Neural progenitor cell (in vitro differentiated cells): Measurements from ENCODE around the gene SLC12A7.

ENCODE experiments used
- CTCF ChIP-seq: fragments of 200-600 bp; sonication (generic); IDR thresholded peaks from 2 replicates; pipeline ENCODE4 v1.5.1; 2017; ENCODE audit warnings: antibody characterized with exemption, mild to moderate bottlenecking
- EZH2 ChIP-seq: fragments of 200-600 bp; sonication (generic); IDR thresholded peaks from 2 replicates; pipeline ENCODE4 v1.6.1; 2017; ENCODE audit warnings: antibody characterized with exemption, mild to moderate bottlenecking, moderate library complexity
- EZH2phosphoT487 ChIP-seq: fragments of 200-600 bp; sonication (generic); IDR thresholded peaks from 2 replicates; pipeline ENCODE4 v1.6.1; 2017; ENCODE audit warnings: antibody characterized with exemption

GRCh38 chr5:1078206-1078605, 33.7 kb downstream of the SLC12A7 start:
- no peak for TF ChIP-seq CTCF
- no peak for TF ChIP-seq EZH2
- no peak for TF ChIP-seq EZH2phosphoT487
